ENCODE results near the gene VAV2.

VAV2 gene

DNA sequence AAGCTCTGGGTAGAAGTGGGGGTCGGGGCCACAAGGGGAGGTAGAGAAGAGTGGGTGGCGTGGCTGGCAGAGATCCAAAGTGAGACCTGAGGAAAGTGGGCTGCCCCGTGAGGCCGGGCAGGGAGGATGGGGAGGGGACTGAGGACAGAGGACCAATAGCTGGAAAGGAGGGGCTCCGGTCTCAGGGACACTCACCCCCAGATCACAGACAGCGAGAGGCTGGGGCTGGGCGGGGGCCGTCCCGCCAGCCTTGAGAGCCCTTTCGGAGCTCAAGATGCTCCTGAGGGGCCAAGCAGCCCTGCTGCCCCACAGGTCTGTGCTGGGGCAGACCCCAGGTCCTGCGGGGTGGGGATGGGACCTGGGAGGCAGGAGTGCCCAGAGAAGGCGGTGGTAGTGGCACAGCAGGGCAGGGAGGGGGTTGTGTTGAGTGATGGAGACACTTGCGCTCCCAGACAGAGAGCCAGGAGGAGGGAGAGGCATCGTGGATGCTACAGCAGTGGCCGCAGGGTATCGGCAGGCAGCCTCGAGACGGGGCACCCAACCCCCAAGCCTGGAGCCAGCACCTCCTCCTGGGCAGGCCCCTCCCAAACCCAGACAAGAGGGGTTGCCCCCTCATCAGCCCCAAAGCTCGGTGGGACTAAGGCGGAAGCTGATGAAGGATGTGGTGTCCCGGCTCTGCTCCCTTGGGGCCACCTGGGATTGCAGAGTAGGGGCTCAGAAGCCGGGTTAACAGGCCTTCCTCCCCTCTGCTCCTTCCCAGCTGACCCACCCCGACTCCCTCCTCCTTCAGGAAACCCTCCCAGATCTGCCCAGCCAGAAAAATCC lies 257.3 kb downstream of the VAV2 start:
- no peak for DNase-seq

DNA sequence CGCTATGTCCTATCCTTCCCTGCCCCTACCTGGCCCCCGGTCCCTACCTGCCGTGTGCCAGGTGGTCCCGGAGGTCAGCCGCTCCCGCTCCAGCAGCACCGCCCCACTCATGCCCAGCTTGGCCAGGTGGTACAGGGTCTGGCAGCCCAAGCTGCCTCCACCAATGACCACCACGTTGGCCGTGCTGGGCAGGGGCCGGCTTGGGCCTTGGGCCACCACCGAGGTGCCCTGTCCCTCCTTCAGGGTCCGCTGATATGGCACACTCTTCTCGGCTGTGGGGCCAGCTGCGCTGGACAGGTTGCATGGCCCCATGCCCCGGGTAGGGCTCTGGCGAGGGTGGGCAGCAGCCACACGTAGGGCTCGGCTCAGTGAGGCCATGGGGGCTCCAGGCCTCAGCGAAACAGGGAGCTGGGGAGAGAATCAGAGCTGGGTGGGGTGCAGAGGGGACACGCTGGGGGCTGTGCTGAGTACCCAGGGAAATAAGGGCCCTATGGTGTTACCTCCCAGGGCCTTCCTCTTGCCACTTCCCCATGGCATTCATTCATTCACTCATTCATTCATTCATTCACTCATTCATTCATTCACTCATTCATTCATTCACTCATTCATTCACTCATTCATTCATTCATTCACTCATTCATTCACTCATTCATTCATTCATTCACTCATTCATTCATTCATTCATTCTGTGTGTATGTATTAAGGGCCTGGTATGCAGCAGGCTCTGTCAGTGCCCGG lies 258.2 kb downstream of the VAV2 start:
- no peak for DNase-seq

- no peak for DNase-seq
These were observed 258.7 kb downstream of the VAV2 start for GRCh38 chr9:133733421-133733795.

- DNase-seq: no peak
These were observed 259.3 kb downstream of the VAV2 start for GRCh38 chr9:133732639-133733408.

- DNase-seq: no peak
These were observed 260.1 kb downstream of the VAV2 start for GRCh38 chr9:133731876-133732638.

DNA sequence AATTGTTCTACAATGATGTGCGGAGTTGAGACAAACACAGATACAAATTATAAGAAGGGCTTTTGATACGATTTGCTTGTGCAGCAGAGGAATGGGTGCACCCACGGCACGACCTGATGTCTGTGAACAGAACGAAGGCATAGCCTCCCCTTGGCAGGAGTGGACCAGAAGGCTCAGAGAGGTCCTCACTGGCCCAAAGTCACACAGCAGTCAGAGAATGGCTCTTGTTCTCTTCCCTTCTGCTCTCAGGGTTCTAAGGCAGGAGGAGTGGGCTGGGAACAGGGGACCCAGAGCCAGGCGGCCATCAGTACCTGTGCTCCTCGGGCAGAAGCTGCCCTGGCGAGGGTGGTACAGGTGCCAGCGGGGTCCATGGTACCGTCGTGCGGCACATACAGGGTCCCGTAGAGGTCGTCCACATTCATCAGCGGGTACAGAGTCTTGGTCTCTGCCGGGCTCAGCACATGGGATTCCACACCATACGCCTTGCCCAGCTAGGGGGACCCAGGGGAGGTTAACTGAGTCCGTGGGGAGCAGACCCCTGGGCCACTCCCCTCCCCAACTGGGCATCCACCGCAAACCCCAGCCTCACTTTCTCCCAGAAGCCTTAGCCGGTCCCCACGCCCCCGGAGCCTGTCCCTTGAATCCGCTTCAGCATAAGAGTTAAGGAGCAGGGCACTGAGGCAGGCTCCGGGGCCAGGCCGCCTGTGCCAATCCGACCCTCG lies 261.0 kb downstream of the VAV2 start:
- DNase-seq: no peak

- DNase-seq: no peak
These were observed 262.4 kb downstream of the VAV2 start for GRCh38 chr9:133729617-133730281.

GRCh38 chr9:133728856-133729616 lies 263.1 kb downstream of the VAV2 start:
- DNase-seq: no peak

DNA sequence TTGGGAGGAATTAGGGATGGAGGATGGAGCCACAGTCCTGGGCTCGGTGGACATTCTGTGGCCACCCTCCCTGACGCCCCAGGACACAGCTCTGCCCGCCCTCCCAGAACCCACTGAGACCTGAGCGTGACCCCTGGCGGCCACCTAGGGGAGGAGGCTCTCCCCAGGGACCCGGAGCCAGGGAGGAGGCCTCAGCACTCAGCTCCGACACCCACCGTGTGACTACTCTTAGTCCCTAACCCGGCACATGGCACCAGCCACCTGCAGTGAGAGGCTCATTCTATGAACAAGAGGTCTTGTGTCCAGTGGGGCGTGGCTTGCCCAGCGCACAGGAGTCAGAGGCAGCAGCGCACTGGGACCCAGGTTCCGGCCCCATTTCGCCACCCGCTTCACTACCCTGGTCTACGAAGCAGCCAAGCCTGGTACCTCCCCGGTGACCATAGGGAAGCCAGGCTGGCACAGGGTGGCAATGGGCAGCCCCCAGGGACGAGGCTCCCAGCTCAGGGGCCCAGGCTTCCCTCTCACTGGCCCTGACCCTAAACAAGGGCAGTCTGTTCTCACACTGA lies 264.2 kb downstream of the VAV2 start:
- DNase-seq: no peak

- no peak for DNase-seq
These were observed 264.7 kb downstream of the VAV2 start for GRCh38 chr9:133727277-133727875.

DNA sequence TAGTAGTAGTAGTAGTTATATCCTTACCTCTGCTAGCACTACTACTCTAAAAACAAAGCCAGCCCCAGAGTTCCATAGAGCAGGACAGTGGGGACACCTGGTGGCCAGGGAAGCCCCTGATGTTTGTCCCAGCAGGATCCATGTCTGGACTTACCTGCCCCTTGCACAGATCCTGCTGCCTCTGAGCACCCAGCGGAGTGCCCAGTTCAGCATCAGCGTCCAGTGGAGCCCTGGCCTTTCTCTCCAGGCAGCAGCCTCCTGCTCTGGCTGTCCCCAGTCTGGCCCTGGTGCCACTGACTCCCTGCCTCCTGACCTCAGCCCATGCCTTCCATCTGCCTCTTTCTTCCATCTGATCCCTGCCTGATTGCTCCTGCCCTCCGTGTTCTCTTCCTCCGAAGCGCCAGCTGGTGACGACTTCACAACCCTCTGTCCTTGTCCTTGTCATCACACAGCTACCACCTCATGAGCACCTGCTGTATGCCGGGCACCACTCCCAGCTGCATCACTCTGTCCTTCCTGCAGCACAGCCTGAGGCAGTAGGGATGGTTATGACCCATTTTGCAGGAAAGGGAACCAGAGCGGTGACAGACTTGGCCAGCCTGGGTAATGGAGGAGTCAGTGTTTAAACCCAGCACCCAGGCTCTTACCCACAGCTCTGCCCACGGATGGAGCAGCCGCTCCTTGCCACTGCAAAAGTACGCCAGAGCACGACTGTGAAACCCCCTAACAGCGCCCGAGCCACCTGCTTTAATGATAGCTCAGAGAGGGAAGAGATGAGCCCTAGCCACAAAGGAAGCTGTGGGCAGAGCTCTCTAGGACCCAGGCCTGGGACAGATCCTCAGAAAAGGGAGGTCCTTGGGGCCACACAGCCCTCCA lies 265.5 kb downstream of the VAV2 start:
- DNase-seq: no peak

- no peak for DNase-seq
These were observed 266.2 kb downstream of the VAV2 start for GRCh38 chr9:133725886-133726285.

- no peak for DNase-seq
These were observed 273.4 kb downstream of the VAV2 start for GRCh38 chr9:133718563-133719315.

DNA sequence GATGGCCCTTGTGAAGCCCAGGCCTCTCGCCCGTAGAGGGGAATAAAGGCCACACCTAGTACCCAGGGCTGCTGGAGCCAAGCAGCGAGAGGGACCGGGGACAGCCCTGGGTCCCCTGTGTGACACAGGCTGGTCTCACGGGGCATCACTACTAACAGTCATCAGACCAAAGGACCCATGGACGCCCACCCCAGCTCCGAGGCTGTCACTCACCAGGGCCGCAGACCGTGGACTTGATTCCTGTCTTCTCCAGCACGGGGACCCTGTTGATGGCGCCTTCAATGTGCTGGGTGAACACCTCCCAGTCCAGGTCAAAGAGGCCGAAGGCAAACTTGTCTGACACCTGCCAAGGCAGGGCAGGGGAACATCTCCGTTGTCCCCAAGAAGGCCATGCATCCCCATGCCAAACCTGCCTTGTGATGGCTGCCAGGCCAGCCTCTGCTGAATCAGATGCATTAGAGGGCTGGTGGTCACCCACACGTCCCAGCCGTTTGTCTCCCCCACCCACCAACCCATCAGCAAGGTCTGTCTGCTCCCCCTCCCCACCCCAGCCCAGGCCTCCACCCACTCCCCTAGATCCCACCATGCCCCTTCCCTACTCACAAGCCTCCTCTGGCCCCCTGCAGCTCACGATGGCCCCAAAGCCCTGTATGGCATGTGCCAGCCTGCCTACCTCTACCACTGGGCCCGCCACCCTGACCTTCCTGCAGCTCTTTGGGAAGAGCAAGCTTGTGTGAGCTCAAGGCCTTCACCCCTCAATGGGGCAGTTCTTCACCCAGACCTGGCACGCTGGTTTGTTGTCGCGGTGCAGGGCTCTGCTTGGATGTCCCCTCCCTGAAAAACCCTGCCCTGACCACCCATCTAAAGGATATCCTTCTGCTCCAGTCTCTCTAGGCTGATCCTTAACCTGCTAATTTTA lies 274.8 kb downstream of the VAV2 start:
- DNase-seq: no peak

DNA sequence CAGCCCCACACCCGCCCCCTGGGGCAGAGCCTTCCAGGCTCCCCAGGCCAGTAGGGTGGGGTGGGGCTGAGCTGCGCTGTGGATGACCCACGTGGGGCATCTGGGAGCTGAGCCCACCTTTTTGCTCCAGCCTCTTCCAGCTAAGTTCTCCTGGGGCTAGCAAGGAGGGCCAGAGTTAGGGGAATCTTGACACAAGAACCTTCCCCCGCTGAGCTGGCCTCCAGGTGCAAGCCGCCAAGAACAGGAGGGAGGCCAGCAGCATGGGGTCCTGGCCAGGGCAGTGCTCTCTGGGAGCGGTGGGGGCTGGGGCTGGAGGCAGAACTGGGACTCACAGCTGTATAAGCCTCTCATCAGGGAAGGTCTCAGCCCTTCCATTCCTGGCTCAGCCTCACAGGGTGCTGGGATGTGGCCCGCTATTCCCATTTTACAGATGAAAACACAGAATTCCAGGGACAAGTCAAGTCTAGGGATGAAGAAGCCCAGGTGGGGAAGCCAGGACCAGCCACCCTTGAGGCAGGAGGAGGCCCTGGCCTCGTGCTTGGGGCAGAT lies 275.5 kb downstream of the VAV2 start:
- no peak for DNase-seq

GRCh38 chr9:133715866-133716563 lies 276.1 kb downstream of the VAV2 start:
- DNase-seq: no peak

All from GF-D8 (cell line).